Adipose tissue (tissue), 3 donors: ENCODE data around the gene FAF1. TPM values are rescaled to one million over a fixed set of nuclear protein-coding genes. Genes with fewer than 3 reads are reported as not detected.

Source experiments
- H3K27ac ChIP-seq: one replicate; pipeline ENCODE4 v1.5.1; 2013; ENCODE audit warnings: low read depth, low read length
- whole genome bisulfite sequencing, 3 donors: extraction: QIAGEN DNeasy Blood & Tissue Kit; methylation state at CpG; one replicate each; pipeline ENCODE4 v1.1.7; 2013; 5-methylcytosine and 5-hydroxymethylcytosine counted together
- polyA plus RNA-seq, 3 donors: library from polyadenylated mRNA; stranded (reverse); fragments of 200-250 nt; gene quantifications; one replicate each; pipeline ENCODE4 v1.2.3, GENCODE V29; 2013
- donor health status: healthy with polysubstance abuse.
- donor health status: Bipolar disorder and iron deficiency.
- donor health status: healthy.

Gene FAF1
- polyA plus RNA-seq, 3 donors: 26.5 to 32.8 (median 28.2) TPM

DNA sequence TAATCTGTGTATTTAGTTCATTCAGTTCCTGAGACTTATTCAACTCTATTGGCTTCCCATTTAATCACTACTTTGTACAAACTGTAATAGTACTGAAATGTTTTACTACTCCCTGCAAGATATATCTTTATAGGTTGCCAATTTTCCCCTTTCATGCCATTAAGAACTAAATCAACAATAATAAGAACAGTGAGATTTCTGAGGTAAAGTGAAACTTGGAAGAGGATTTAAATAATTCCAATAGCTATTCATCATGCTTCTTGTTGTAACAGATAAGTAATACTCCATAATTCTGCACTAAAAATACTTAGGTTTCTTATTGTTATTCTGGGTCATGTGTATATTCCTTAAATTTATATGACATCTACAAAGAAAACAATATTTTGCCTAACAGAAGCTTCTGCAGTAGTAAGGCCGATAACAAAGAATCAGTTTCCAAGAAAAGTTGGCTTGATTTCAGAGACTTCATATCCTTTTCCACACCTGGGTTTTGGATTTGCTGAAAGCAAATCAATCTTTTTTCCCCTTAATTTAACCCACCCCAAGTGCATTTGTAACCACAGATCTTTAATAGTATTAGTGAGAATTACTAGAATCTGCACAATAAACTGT lies 258.3 kb downstream of the FAF1 start:
- no peak overlapping the region for H3K27ac ChIP-seq
- 9 to 68% (median 63%) methylated on average over 1 of the region's 1 CpG for WGBS, 3 donors

DNA sequence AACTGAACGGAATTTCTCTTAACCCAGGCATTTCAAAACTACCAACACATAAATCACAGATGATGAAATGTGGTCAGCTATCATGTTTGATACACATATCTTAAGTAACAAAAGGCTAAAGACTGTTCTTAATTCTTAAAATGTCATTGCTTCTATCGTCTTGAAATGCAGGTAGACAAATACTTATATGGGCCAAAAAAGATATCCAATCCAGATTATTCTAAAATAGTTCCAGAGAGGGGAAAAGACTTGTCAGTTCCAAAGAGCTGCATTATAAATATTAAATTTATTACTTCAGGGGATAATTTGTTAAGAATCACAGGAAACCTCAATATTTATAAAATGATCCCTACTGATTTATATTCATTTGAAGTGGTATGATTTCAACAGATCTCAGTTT lies 259.4 kb downstream of the FAF1 start:
- H3K27ac ChIP-seq: no peak overlapping the region
- WGBS, 3 donors: 33 to 83% (median 83%) methylated on average over 2 of the region's 2 CpGs

DNA sequence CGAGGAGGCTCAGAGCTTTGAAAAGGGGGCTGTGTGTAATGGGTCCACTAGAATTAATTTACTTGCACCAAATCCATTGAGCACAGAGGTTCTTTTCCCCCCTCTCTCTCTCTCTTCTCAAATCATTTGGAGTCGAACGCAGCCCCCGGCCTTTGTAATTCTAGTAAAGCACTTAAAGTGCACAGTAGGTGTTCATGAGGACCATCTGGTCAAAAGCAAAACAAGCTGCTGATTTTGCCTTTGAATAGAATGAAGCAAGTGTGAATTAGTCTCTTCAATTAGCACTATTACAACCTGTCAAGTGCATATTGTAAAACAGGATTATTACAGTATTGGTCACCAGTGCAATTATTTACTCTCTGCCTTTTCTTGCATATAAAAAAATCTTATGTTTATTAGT lies 259.9 kb downstream of the FAF1 start:
- 94 to 99% (median 97%) methylated on average over 4 of the region's 4 CpGs for WGBS, 3 donors

DNA sequence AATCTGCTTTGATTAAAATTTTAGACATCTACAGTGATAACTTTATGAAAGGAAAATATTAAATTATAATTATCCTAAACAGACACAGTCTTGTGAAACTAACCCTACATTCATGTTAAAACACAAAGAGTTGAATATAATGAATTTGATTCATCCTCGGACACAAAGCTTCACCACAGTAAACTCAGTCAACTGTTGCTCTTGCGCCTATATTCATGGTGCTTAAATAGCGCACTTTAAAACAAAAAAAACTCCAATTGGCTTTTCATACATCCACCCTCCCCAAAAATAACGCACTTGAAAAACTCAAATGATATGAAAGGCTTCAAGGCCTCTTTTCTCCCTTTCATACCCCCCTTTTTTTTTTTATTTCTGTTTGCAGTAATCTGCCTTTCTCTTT lies 260.3 kb downstream of the FAF1 start:
- no peak overlapping the region for H3K27ac ChIP-seq
- WGBS, 3 donors: 97 to 98% (median 97%) methylated on average over 4 of the region's 4 CpGs

More for the DNA sequence above, 259.9 kb downstream of the FAF1 start:
- no peak overlapping the region for H3K27ac ChIP-seq

DNA sequence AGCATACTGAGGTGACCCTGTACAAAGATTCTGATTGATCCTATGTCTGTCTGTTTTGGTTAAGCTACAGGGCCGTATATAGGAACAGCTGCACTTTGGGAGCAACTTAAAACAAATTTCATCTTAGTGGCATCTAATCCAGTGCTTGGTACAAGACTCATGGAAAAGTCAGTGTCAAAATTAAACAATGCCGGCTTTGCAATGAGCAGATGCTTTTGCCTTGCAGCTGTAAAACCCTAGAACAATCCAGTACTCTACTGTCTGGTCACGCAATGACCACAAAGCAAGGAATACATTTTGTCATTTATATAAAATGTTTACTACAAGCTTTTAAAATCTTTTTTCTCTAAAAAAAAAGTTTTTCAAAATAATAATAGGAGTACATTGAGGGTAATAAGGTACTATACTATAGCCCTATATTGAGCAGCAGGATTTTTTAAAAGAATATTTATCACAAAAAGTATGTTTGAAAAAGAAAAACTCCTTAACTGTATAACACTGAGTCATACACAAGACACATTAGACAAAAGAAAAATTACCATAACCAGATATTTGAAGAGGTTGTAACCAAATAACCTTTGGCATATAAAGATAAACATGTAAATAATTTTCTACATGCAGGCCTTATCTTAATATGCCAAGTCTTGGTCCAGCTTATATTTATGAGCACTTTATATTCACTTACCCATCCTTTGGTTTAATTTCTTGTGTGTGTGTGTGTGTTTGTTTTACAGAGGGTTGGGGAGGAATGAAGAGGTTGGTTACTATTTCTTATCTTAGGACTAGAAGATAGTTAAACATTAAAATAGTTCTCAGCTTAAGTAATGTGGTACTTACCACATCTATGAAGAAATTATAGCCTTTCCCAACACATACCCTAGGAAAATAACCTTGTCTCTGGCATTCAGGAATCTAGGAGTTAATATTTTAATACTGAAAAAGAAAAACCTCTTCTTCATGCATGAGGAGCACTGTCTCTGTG lies 262.3 kb downstream of the FAF1 start:
- H3K27ac ChIP-seq: no peak overlapping the region
- WGBS, 3 donors: 97 to 98% (median 97%) methylated on average over 3 of the region's 3 CpGs

DNA sequence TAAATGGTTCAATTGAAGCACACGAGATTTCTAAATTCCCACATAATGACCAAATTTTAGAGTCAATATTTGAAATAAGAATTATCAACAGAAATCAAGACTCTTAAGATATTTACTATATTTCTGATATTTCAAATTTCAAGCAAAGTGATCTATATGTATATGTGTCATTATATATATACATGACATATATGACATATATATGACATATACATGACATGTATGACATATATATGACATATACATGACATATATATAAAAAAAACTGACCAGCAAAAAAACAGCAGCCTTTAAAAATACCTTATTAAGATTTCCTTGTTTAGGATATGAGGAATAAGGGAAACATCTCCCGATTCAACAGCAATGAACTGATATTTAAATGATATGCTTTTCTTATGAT lies 266.2 kb downstream of the FAF1 start:
- no peak overlapping the region for H3K27ac ChIP-seq
- WGBS, 3 donors: 93 to 95% (median 95%) methylated on average over 2 of the region's 2 CpGs

DNA sequence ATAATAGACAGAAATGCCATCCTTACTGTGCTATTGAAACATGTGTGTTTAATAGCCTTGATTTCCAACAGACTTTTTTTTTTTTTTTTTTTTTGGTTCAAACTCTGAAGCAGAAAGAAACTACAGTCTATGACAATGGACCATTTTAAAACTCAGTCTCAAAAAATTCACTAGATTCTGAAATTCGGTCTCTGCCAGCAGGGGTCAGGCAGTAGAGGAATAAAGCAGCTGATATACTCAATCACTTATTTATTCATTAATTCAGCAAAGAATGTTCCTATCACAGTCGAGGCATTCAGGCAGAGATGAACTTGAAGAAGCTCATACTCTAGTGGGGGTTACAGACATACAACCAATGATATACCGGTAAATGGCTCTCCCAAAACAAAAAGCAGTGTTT lies 275.9 kb downstream of the FAF1 start:
- WGBS, 3 donors: 84 to 95% (median 94%) methylated on average over 3 of the region's 3 CpGs
- H3K27ac ChIP-seq: no peak overlapping the region

DNA sequence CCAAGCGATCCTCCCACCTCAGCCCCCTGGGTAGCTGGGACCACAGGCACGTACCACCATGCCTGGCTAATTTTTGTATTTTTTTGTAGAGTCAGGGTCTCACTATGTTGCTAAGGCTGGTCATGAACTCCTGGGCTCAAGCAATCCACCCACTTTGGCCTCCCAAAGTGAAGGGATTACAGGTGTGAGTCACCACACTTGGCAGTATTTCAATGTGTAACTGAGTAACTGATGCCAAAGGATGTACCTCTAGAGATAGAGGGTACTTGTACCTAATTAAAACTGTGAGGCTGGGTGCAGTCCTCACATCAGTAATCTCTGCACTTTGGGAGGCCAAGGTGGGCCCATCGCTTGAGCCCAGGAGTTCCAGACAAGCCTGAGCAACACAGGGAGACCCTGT lies 278.1 kb downstream of the FAF1 start:
- no peak overlapping the region for H3K27ac ChIP-seq
- WGBS, 3 donors: 96 to 99% (median 97%) methylated on average over 3 of the region's 3 CpGs

DNA sequence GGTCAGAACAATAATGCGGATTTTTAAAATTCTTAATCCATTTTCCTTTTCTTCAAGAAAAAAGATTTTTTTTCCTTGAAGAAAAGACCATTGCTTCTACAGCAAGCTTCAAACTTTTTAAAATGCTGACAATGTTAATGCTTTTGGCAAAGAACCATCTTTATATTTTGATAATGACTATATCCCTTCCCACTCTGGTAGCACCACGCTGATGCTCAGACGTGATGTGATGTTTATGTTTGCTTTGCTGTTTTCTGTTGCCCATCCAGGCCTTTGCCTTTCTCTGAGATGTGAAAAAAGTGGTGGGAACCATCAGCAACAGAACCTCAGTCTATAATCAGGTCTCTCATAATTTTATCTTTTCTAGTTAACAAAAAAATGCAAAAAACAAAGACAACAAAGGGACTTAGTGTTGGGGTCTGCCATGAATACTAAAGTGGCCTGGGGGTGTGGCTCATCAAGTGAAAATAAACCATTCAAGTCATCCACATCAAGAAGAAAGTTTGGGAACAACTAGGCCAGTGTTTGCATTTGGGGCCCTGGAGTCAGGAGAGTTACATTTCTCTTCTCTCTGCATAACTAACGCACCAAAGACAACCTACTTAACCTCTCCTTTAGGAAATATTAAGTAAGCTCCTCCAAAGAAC lies 292.2 kb downstream of the FAF1 start:
- WGBS, 3 donors: 67 to 79% (median 78%) methylated on average over 4 of the region's 4 CpGs

DNA sequence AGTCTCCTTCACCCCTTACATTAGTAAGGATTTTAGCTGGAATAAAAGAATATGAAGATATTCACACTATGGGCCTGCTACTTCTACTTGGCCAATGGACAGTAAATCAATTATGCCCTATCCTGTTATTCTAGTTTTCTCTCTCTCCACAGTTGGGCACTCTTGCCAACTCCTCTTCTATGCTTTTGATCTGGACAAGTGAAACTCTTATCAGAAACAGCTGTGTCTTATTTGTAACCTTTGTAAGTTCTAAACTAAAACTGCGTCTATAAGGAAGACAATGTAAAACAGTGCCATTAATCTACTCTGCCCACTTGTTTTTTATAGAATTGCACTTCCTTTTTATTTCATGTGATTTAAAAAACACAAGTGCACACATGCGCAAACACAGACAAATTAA lies 292.8 kb downstream of the FAF1 start:
- WGBS, 3 donors: 59 to 69% (median 66%) methylated on average over 2 of the region's 2 CpGs
- no peak overlapping the region for H3K27ac ChIP-seq

More for the DNA sequence above, 292.2 kb downstream of the FAF1 start:
- no peak overlapping the region for H3K27ac ChIP-seq

DNA sequence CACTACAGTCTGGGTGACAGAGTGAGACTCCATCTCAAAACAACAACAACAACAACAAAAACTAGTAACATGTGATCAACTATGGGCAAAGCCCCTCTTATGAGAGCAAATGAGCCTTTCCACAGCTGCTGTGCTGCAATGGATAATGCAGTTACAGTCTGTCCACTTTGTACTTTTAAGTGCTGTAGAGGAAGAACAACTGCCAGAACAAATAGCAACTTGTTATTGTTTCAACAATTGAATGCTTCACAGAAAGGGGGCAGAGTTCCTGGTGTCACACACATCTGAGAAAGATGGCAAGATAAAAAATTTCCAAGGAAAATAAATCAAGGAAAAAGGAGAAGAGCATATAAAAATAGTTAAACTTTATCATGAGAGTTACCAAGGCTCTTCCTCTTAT lies 293.2 kb downstream of the FAF1 start:
- no peak overlapping the region for H3K27ac ChIP-seq

DNA sequence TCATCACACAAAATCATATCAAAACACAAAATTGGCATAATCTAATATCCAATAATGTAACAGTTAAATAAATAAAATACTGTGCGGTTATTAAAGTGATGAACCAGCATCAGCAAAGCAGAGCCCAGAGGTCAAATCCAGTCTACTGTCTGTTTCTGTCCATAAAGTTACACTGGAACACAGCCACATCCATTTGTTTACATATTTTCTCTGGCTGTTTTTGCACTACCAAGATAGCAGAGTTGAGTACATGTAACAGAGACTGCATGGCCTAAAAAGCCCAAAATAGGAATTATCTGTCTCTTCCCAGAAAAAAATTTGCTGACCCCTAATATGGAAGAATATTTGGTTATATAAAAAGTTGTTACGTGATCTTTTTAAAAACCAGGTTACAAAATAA lies 294.7 kb downstream of the FAF1 start:
- 83 to 87% (median 85%) methylated on average over 2 of the region's 2 CpGs for WGBS, 3 donors

DNA sequence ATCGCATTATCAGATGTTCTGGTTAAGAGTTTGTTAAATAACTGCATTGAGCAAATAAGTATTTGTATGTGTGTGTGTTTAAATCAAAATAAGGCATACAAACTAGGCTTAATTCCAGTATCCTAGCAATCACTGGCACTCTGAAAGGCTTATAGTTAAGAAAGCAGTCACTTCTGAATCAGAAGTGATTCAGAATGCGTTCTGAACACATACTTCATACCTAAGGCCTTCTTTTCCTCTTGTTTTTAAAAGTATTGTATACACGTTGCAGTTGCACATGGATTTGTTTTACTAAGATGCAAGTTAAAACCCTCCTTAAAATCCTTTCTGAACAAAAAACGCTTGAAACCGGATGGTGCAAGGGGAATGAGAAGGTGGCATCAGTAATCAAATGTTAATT lies 298.4 kb downstream of the FAF1 start:
- 88 to 93% (median 90%) methylated on average over 5 of the region's 5 CpGs for WGBS, 3 donors
- H3K27ac ChIP-seq: no peak overlapping the region

More for the DNA sequence above, 294.7 kb downstream of the FAF1 start:
- H3K27ac ChIP-seq: no peak overlapping the region

DNA sequence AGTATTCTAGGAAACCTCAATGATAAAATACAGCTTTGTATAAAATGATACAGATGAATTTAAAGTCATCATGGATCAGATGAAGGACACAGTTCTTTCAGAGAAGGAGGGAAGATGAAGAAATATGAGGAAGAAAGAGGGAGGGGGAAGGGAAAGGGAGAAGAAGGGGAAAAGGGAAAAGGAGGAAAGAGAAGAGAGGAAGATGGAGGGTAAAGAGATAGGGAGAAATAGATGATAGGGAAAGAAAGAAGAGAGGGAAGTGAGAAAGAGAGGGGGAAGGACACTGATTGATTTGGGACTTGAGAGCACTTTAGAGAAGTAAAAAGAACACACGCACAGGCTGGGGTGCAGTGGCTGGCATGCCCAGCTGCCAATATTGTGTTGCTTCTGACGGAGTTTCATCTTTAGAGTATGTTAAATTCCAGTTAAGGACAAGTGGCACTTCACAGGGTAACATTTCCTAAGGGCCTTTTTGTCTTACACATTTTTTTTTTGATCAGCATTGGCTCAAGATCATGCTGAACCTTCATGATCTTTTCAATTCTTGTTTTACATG lies 300.9 kb downstream of the FAF1 start:
- H3K27ac ChIP-seq: no peak overlapping the region
- WGBS, 3 donors: 88 to 94% (median 93%) methylated on average over 2 of the region's 2 CpGs

DNA sequence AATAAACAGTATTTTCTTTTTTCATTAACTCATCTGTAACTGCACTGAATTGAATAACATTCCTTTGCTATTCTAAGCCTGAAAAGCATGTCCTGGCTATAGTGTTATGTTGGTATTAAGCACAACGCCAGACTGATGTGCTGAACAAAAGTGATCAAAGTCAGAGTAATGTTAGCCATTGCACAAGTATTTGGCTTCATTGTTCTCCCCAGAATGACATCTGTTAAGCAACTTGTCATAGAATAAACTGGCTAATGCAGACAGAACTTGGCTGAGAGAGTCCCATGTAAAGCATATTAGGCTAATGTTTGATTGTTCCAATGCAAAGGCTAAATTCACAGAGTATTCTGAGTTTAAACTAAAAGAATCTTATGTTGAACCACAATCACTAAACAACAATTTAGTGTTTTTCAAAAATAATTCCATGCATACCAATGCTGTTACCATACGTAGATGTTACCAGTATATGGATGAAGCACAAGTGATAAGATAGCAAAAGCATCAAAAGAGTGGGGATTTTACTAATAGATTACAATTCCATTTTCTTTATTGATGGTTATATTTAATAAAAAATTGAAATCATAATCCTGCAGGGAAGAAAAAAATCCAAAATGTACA lies 301.5 kb downstream of the FAF1 start:
- 76 to 90% (median 89%) methylated on average over 2 of the region's 2 CpGs for WGBS, 3 donors
- H3K27ac ChIP-seq: no peak overlapping the region

DNA sequence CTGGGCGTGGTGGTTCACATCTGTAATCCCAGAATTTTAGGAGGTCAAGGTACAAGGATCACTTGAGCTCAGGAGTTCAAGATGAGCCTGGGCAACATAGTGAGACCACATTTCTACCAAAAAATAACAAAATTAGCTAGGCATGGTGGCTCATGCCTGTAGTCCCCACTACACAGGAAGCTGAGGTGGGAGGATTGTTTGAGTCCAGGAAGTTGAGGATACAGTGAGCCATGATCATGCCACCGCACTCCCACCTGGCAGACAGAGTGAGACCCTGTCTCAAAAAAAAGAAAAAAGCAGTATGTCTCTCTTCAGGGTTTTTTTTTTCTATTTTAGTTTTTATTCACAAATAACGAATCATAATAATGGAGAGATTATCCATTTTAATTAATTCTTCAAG lies 303.1 kb downstream of the FAF1 start:
- no peak overlapping the region for H3K27ac ChIP-seq
- WGBS, 3 donors: 87 to 94% (median 92%) methylated on average over 3 of the region's 3 CpGs

DNA sequence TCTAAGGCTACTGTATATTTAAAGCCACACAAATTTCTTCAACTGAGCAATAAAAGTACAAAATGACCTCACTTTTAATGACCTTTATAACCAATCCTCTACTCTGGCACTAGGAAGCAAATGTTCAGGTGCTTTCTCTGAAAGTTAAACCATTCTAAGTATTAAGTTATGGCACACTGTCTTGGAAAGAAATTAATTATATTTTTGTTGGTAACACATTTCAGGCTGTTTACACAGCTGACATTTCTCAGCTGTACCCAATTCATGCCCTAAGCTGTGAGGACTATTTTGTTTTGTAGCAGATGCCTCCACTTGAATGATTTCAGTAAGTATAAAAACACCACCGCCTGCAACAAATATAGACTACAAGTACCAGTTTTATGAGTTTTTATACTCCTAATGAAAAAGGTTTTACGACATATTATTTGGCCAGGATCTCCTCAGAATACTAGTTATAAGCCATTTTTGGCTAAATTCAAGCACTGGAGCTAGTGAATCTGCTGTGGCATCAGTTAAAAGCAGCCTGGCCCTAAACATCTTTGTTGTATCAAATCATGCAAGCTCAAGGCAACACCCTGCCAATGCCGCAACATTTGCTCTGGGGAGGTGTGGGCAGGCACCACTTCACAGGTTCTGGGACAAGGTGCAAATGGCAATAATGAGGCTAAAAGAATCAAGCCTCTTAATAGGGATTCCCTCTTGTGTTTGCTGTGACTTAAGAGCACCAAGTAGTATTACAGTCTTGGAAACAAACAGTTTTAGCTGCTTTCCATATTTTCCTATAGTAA lies 308.4 kb downstream of the FAF1 start:
- WGBS, 3 donors: 47 to 94% (median 91%) methylated on average over 3 of the region's 3 CpGs
- H3K27ac ChIP-seq: no peak overlapping the region

DNA sequence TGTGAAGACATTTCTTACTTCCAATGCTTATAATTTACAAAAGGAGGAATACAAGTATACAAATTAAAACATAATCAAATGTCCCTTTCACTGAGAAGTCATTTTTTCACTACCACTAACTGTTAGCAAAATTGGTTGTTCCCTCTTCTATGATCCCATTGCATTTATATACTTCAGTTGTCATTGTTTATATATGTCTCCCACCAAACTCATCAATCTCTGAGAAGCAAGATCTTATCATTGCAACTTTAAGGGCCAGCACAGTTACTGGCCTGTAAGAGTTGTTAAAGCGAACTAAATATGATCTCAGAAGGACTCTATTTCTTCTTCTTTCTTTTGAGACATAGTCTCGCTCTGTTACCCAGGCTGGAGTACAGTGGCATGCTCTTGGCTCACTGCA lies 313.5 kb downstream of the FAF1 start:
- H3K27ac ChIP-seq: no peak overlapping the region
- 98 to 100% (median 100%) methylated on average over 2 of the region's 2 CpGs for WGBS, 3 donors
